ENCODE results near the gene CYP26C1. TPM values are rescaled to one million over a fixed set of nuclear protein-coding genes. Genes with fewer than 3 reads are reported as not detected.

Gene CYP26C1
- total and polyA plus RNA-seq, 3 donors from 2014 or later, result 0.17 to 0.68 (median 0.31) TPM

DNA sequence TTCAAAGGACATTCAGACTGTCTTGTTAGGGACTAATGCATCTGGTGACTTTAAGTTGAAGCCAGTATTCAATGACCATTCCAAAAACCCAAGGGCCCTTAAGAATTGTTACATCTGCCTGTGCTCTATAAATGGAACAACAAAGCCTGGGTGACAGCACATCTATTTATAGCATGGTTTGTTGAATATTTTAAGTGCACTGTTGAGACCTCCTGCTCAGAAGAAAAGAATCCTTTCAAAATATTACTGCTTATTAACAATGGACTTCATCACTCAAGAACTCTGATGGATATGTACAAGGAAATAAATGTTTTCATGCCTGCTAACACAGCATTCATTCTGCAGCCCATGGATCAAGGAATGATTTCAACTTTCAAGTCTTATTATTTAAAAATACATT is 33.1 kb upstream of the CYP26C1 start:
- intact Hi-C loops (cut with DNase I; ENCODE audit: low total_unique reads), result no loop called here
- Histone ChIP-seq H3K4me3 (no peak overlapping the region), H3K4me1 (no peaks in the 10 kb centered on the region), H3K9me3 (no peaks in the 10 kb centered on the region), H3K27ac (no peak overlapping the region), H3K36me3 (ENCODE audit: low read depth, missing control alignments) (no peaks in the 10 kb centered on the region), H3K27me3 (no peaks in the 10 kb centered on the region)
- TF ChIP-seq, protein P1, sequence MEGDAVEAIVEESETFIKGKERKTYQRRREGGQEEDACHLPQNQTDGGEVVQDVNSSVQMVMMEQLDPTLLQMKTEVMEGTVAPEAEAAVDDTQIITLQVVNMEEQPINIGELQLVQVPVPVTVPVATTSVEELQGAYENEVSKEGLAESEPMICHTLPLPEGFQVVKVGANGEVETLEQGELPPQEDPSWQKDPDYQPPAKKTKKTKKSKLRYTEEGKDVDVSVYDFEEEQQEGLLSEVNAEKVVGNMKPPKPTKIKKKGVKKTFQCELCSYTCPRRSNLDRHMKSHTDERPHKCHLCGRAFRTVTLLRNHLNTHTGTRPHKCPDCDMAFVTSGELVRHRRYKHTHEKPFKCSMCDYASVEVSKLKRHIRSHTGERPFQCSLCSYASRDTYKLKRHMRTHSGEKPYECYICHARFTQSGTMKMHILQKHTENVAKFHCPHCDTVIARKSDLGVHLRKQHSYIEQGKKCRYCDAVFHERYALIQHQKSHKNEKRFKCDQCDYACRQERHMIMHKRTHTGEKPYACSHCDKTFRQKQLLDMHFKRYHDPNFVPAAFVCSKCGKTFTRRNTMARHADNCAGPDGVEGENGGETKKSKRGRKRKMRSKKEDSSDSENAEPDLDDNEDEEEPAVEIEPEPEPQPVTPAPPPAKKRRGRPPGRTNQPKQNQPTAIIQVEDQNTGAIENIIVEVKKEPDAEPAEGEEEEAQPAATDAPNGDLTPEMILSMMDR (IDR thresholded peaks at IDR 0.05), result no peak
- no peak for TF ChIP-seq POLR2A (IDR thresholded peaks at IDR 0.05)
- DNase-seq, result no peak

DNA sequence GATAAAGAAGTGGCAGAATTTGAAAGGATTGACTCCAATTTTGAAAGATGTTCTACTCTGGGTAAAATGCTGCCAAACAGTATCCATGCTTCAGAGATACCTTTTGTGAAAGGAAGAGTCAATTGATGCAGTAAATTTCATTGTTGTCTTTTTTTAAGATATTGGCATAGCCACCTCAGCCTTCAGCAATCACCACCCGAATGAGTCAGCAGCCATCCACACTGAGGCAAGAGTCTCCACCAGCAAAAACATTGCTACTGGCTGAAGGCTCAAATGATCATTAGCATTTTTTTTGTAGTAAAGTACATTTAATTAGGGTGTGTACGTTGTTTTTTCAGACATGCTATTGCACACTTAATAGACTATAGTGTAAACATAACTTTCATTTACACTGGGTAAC is 31.7 kb upstream of the CYP26C1 start:
- Histone ChIP-seq H3K4me3 (no peak overlapping the region), H3K4me1 (no peaks in the 10 kb centered on the region), H3K9me3 (no peaks in the 10 kb centered on the region), H3K27me3 (no peaks in the 10 kb centered on the region), H3K27ac (no peak overlapping the region), H3K36me3 (ENCODE audit: low read depth, missing control alignments) (no peaks in the 10 kb centered on the region)
- TF ChIP-seq, protein P1 (IDR thresholded peaks at IDR 0.05), result no peak
- no peak for TF ChIP-seq POLR2A (IDR thresholded peaks at IDR 0.05)
- 82 to 91% methylated on average over 2 of the region's 2 CpGs for WGBS, 2 donors
- DNase-seq, result no peak
- intact Hi-C loops (cut with DNase I; ENCODE audit: low total_unique reads), result no loop called here

DNA sequence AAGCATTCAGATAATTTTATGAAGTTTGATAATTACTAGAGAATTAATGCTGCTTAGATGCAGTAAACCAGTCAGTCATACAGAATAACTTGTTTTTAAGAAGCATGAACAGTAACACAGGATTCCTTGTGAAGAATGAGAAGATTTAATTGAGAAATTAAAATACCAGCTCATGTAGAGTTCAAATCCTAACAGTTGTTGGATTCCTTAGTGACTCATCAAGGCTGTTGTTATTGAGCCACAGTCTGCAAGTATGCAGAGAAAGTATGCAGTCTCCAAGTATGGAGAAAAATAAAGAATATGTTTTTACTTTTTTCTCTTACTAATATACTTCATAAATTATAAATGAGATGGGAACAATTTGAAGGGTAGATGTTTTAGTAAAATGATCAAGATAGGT is 30.2 kb upstream of the CYP26C1 start:
- Histone ChIP-seq H3K36me3 (ENCODE audit: low read depth, missing control alignments) (no peaks in the 10 kb centered on the region), H3K27me3 (no peaks in the 10 kb centered on the region), H3K4me3 (no peak overlapping the region), H3K4me1 (no peaks in the 10 kb centered on the region), H3K9me3 (no peaks in the 10 kb centered on the region), H3K27ac (no peak overlapping the region)
- DNase-seq, result no peak
- TF ChIP-seq POLR2A (IDR thresholded peaks at IDR 0.05), result no peak
- TF ChIP-seq, protein P1 (IDR thresholded peaks at IDR 0.05), result no peak
- intact Hi-C loops (cut with DNase I; ENCODE audit: low total_unique reads), result no loop called here

DNA sequence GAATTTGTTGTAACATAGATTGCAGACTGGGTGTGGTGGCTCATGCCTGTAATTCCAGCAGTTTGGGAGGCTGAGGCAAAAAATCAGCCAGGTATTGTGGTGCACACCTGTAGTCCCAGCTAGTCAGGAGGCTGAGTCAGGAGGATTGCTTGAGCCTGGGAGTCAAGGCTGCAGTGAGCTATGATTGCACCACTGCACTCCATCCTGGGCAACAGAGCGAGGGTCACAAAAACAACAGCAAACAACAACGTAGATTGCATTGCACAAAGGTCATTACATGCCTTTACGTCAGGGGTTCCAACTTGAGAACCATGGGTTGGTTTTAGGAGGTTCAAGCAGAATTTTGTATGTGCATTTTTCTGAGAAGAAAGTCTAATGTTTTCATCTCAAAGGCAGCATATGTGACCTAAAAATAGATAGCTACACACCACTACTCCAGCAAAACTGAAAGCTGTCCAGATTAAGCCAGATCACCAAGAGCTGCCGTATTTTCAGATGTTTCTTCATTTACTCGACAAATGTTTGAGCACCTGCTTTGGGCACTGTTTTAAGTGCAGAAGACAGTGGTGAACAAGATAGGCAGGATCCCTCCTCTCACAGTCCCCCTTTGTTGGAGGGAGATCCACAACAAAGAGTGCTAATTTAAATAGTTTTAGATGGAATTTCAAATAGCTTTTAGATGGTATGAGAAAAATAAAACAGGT is 28.3 kb upstream of the CYP26C1 start:
- Histone ChIP-seq H3K27me3 (no peaks in the 10 kb centered on the region), H3K36me3 (ENCODE audit: low read depth, missing control alignments) (no peaks in the 10 kb centered on the region), H3K27ac (no peak overlapping the region), H3K4me3 (no peak overlapping the region), H3K4me1 (no peaks in the 10 kb centered on the region), H3K9me3 (no peaks in the 10 kb centered on the region)
- intact Hi-C loops (cut with DNase I; ENCODE audit: low total_unique reads), result no loop called here
- no peak for DNase-seq
- 82 to 89% methylated on average over 5 of the region's 5 CpGs for WGBS, 2 donors
- no peak for TF ChIP-seq POLR2A (IDR thresholded peaks at IDR 0.05)
- TF ChIP-seq, protein P1 (IDR thresholded peaks at IDR 0.05), result no peak

DNA sequence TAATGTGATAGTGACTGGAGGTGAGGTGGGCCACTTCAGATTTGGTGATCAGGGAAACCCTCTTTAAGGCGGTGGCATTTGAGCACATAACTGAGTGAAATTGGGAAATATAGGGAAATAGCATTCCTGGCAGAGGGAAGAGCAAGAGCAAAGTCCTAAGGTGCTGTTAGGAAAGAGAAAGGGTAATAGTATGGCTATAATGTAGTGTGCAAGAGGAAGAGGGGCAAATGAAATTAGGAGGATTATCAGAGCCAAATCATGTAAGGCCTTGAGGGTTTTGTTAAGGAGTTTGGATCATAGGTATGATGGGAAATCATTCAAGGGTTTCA is 27.8 kb upstream of the CYP26C1 start:
- intact Hi-C loops (cut with DNase I; ENCODE audit: low total_unique reads), result no loop called here
- no peaks in the 10 kb centered on the region for H3K27me3 ChIP-seq
- TF ChIP-seq POLR2A (IDR thresholded peaks at IDR 0.05), result no peak
- TF ChIP-seq, protein P1 (IDR thresholded peaks at IDR 0.05), result no peak
- H3K4me3 ChIP-seq, result no peak overlapping the region
- H3K9me3 ChIP-seq, result no peaks in the 10 kb centered on the region
- H3K4me1 ChIP-seq, result no peaks in the 10 kb centered on the region
- 97 to 100% methylated on average over 1 of the region's 1 CpG for WGBS, 2 donors
- H3K36me3 ChIP-seq (ENCODE audit: low read depth, missing control alignments), result no peaks in the 10 kb centered on the region
- no peak overlapping the region for H3K27ac ChIP-seq
- no peak for DNase-seq
